ENCODE measurements around the gene LGALS16.
"Not testable (repeated sequence)": the region's sequence is repeated elsewhere in the genome, so short reads cannot be mapped to it uniquely, and the experiment has no call there.

The LGALS16 gene, protein sequence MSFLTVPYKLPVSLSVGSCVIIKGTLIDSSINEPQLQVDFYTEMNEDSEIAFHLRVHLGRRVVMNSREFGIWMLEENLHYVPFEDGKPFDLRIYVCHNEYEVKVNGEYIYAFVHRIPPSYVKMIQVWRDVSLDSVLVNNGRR

DNA sequence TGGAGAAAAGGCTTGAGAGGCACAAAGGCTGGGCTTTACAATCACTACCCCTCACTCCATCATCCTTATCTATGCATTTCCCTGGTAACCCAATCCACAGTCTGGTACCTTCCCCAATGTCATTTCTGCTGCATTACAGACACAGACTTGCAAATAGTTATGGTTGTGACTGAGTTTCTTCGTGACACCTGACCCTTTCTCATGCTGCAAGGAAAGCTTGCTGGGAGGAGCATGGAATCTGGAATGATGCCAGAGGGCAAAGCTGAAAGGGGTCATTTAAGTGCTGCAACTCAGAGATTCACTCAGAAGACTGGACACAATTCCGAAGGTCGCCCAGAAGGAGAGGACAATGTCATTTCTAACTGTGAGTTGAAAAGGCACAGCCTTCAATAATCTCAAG lies at the start of gene LGALS16:
Gene LGALS16 (plus strand): TSS at position 301 of the 400 bp plus-strand sequence. CDS start 49 bp downstream, at position 350.
- no peak for DNase-seq (ENCODE audit: low spot score)

DNA sequence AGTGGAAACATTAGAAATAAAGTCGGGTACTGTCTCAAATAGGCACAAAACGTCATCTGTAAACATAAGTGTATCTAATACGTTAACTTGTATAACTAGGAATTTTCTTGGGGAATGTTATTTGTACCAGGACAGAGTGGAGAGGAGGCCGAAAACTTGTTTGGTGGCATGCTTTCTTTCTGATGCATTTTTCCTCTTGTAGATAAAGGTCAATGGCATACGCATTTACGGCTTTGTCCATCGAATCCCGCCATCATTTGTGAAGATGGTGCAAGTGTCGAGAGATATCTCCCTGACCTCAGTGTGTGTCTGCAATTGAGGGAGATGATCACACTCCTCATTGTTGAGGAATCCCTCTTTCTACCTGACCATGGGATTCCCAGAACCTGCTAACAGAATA lies 48.7 kb upstream of the LGALS16 start:
- no peak for DNase-seq (ENCODE audit: low spot score)

DNA sequence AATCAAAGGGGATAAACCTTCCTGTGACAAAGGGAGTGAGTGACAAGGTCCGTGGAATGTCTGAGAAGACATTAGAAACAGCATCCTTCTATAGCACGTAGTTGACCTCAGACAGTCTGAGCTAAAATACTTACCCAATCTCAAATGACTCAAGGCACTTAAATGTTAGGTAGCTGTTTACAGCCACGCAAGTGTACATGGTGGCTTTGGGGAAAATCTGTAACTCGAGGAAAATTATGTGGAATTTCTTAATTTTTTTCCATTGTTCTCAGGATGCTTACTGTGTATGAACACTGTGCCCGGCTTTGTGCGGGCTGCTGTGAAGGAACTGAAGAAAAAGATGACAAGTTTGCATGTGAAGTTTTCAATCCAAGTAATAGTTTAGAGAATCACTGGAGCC lies 48.2 kb upstream of the LGALS16 start:
- no peak for DNase-seq (ENCODE audit: low spot score)

DNA sequence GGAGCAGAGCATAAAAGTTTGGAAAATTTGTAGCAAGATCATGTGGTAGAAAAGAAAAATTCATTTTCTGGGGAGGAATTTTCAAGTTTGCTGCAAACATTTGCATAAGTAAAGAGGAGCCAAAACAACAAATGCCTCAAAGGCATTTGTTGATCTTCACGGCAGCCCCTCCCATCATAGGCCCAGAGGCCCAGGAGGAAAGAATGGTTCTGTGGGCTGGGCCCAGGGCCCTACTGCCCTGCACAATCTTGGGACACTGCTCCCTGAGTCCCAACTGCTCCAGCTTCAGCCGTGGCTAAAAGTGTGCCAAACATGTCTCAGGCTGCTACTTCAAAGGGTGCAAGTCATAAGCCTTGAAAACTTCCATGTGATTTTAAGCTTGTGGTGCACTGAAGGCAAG lies 42.1 kb upstream of the LGALS16 start:
- DNase-seq (ENCODE audit: low spot score): no peak

DNA sequence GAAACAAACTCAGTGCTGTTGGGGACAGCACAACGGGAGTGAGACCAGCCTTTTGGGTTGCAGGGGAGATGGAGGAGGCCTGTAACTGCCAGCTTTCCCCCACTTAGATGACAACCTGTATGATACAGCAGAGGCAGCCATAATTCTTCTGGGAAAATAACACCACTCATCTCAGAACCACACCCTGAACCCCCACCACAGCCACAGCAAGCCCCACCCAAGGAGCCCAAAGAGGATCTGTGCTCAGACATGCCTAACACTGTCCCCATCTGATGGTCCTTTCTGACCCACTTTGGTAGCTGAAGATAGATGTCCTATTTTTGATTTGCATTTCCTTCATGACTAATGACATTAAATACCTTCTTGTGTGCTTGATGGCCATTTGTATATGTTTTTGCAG lies 38.0 kb upstream of the LGALS16 start:
- DNase-seq (ENCODE audit: low spot score): no peak

DNA sequence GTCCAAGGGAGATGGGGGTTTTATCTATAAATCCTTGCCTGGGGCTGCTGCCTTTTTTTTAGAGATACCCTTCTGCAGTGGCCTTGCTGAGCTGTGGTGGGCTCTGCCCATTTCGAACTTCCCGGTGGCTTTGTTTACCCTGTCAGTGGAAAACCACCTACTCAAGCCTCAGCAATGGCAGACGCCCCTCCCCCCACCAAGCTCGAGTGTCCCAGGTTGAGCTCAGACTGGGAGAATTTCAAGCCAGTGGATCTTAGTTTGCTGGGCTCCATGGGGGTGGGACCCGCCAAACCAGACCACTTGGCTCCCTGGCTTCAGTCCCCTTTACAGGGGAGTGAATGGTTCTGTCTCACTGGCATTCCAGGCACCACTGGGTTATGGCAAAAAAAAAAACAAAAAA lies 31.8 kb upstream of the LGALS16 start:
- no peak for DNase-seq (ENCODE audit: low spot score)

DNA sequence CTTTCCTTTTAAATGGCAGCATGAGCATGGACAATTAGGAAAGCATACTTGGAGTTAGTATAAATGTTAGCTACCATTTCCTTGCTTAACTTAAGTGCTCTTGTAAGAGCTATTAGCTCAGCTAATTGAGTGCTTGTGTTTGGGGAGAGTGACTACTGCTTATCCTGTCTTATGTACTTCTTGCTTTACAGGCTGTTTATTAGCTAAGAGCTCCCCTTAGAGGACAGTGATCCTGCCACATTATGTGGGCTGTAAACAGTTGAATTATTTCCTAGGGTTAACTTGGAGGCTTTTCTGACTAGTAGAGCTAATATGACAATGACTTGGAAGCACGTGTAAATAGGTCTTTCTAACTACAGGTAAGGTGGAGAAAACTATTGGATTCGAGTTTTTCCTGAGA lies 28.1 kb upstream of the LGALS16 start:
- not testable (repeated sequence) for DNase-seq (ENCODE audit: low spot score)

DNA sequence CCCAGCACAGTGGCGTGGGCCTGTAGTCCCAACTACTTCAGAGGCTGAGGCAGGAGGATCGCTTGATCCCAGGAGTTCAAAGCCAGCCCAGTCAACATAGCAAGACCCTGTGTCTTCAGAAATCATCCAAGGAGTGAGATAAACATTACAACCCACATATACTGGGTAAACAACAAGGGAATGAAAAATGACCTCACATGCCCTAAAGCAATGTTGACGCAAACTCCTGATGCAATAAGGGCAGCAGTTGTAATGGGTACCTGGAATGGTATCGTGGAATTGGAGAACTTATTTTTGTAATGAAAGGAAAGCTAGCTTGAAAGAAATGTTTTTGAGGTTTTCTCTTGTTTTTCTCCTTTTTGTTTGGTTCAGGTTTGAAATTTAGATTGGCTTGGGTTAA lies 24.5 kb upstream of the LGALS16 start:
- no peak for DNase-seq (ENCODE audit: low spot score)

DNA sequence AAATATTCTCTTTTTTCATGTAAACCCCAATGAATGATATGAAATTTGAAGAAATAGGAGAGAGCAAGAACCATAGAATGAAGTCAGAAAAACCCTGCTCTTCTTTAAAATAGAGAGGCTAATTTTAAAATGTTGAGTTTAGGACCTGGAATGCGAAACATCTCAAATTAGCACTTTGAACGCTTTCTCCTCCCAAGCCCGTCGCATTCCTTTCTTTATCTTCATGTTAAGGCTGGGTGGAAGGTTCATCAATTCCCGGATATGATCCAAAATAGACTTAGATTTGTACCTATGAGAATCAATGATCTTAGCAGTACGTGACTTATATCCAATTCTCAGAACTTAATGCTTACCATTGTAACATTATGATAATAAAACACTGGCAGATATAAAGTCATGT lies 24.1 kb upstream of the LGALS16 start:
- no peak for DNase-seq (ENCODE audit: low spot score)

DNA sequence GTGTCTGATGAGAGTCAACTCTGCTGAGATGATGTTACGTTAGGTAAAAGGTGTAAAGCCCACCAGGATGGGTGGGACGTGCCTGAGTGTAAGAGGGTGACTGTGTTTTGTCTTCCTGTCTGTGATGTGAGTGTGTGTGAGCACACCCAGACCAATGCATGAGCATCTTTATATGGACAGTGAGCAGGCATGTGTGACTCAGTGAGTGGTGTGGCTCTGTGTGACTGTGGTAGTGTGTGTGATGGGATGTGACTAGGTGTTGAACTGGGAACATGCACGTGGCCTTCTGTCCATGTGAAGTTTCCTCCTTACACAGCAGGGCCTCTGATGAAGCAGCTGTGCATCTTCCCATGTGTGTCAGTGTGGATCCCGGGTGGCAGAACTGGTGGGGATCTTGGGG lies 17.8 kb upstream of the LGALS16 start:
- no peak for DNase-seq (ENCODE audit: low spot score)

DNA sequence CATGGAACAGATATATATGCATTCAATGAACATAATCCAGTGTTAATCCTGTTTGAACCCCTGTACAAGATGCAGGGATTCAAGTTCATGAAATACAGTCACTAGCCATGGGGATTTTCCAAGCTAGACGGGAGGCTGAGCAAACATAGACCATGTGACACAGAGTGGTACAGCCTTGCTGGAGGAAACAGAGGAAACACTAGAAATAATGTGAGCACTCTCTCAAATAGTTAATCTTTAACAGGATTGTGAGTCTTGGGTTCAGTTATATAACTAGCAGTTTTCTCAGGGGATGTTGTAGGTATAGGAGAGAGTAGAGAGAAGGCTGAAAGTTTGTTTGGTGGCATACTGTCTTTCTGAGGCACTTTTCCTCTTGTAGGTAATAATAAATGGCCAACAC lies 13.9 kb upstream of the LGALS16 start:
- no peak for DNase-seq (ENCODE audit: low spot score)

DNA sequence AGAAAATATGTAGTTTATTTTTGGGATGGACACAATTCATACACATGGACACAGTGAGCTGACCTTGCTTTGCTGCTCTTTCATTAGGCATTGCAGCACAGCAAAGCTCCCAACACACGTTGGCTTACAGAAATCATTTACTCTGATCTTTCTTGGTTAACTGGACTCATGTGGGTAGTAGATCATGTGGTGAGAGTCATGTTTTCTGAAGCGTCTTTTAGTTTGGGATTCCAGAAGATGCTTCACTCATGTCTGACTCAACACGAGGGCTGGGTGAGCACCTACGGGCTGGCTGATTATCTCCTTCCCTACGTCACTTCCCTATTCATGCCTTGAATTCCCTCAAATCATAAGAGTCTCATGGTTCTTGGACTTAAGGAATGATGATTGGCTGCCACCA lies 12.1 kb upstream of the LGALS16 start:
- DNase-seq (ENCODE audit: low spot score): no peak

DNA sequence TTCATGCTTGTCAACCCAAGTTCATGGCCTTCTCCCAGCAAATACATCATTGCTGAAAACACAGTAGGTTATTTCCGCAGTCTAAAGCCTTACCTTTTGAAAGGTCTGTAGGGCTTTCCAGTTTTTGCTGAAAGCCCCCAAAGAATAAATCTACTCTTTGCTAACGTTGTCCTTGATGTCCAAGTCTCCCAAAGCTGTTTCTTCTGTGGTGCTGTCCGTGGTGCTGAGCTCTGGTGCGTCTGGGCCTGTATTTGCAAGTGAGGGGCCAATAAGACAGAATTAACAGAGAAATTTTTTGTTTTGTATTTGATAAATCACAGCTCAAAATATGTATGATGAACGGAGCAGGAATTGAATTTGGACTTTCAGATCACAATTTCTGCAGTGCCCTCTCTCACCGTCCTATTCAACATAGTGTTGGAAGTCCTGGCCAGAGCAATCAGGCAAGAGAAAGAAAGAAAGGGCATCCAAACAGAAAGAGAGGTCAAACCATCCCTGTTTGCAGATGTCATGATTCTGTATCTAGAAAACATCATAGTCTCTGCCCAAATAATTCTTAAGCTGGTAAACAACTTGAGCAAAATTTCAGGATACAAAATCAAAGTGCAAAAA lies 9.8 kb upstream of the LGALS16 start:
- no peak for DNase-seq (ENCODE audit: low spot score)

DNA sequence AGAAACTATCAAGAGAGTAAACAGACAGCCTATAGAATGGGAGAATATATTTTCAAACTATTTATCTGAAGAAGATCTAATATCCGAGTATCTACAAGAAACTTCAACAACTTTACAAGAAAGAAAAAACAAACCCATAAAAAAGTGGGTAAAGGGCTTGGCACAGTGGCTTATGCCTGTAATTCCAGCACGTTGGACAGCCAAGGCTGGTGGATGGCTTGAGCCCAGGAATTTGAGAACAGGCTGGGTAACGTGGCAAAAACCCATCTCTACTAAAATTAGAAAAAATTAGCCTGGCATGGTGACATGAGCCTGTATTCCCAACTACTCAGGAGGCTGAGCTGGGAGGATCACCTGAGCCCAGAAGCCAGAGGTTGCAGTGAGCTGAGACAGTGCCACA lies 7.8 kb upstream of the LGALS16 start:
- DNase-seq (ENCODE audit: low spot score): no peak

DNA sequence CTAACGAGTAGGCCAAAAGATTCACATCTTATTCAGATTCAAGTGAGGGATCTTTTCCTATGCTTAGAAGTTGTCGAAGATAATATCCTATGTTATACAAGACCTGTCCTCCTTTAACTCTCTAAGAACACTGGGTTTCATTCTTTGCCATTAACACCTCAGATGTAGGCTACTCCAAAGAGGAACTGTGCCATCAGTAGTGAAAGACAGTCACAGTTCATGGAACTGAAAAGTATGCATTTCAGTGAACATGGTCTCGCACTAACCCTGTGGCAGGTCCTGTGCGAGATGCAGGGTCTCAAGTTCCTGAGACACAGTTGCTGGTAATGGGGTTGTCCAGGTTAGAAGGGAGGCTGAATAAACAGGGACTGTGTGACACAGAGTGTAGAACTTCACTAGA lies 4.1 kb downstream of the LGALS16 start:
- no peak for DNase-seq (ENCODE audit: low spot score)

DNA sequence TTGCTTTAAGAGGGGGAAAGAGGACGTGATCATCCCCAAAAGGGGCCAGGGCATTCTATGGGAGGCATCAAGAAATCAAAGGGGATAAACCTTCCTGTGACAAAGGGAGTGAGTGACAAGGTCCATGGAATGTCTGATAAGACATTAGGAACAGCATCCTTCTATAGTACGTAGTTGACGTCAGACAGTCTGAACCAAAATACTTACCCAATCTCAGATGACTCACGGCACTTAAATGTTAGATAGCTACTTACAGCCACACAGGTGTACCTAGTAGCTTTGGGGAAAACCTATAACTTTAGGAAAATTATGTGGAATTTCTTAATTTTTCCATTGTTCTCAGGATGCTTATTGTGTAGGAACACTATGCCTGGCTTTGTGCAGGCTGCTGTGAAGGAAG lies 4.9 kb downstream of the LGALS16 start:
- DNase-seq (ENCODE audit: low spot score): no peak

DNA sequence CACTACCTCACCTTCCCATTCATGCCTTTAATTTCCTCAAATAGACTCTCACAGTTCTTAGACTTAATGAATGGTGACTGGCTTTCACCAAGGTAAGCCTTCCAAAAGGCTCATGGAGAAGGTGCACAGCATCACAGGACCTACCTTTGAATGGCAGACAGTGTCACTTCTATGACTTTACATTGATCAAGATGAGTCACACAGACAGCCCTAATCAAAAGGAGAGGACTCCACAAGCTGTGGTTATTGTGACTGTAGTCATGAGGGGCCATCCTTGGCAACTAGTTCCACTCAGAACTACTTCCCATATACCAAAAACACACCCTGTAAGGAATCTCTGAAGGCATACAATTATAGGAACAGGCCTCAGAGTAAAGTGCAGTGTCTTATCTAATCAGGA lies 5.9 kb downstream of the LGALS16 start:
- DNase-seq (ENCODE audit: low spot score): no peak

DNA sequence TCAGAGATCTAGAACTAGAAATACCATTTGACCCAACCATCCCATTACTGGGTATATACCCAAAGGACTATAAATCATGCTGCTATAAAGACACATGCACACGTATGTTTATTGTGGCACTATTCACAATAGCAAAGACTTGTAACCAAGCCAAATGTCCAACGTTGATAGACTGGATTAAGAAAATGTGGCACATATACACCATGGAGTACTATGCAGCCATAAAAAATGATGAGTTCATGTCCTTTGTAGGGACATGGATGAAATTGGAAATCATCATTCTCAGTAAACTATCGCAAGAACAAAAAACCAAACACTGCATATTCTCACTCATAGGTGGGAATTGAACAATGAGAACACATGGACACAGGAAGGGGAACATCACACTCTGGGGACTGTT lies 14.1 kb downstream of the LGALS16 start:
- DNase-seq (ENCODE audit: low spot score): not testable (repeated sequence)

DNA sequence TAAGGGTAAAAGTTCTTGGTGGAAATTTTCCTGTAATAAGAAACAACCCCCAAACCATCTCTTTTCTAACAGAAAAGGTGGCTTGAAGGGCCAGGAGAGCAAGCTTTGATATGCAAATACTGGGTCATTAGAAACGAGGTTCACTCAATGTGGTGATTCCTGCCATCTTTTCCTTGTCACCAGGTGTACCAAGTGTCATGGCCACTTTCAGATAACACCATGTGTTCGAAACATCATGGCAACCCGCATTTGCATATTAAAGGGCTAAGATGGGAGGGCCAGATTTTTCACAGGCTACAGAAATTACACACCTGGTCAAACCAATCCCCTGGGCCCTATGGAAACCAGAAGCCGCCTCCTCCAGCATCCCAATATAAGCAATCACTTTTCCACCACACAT lies 15.3 kb downstream of the LGALS16 start:
- DNase-seq (ENCODE audit: low spot score): no peak

DNA sequence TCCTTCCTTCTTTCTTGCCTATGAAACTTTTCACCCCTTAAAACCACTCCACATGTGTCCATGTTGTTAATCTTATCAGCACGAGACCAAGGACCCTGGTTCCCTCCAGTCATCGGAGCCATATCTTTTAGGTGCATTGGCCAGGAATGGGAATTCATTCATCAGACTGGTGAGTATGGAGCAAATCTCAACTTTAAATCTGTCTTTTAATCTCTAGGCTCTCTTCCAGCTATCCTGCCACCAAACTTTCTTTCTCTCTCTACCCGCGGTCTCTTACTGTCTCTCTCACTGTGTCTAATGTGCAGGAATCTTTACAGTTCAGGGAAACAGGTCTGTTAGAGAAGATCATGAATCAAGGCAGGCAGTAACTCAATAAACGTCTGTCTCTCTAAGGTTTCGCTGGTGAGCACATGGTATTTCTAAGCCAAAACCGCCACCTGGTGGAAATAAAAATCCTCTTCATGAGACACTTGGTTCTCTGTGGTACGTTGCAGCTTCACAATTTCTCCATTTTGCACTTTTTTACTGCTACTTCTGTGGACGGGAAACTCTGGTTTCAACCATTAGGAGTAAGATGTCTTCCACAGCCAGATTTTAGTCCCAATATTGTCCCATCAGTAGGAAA lies 16.1 kb downstream of the LGALS16 start:
- DNase-seq (ENCODE audit: low spot score): peak; percentile 66

DNA sequence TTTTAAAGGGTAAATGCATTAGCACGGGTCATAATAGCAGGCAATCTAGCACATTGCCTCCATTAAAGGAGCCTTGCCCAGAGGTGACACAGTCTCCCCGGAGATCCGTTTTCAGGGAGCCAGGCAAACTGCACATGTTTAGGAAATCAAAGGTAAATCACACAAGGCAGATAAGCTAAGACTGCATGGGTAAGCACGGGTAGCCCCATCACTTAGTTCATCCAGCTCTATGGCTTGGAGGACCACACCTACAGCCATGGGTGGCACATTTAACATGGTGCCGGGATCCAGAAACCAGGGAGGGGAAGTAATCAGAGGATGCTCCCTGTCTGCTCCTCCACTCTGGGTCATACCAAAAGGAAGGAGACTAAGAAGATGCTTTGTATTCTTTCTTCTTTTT lies 16.8 kb downstream of the LGALS16 start:
- DNase-seq (ENCODE audit: low spot score): no peak

DNA sequence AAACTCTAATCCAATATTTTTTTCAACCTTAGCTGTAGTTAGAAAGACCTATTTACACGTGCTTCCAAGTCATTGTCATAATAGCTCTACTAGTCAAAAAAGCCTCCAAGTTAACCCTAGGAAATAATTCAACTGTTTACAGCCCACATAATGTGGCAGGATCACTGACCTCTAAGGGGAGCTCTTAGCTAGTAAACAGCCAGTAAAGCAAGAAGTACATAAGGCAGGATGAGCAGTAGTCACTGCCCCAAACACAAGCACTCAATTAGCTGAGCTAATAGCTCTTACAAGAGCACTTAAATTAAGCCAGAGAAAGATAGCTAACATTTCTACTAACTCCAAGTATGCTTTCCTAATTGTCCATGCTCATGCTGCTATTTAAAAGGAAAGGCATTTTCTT lies 18.1 kb downstream of the LGALS16 start:
- DNase-seq (ENCODE audit: low spot score): not testable (repeated sequence)

DNA sequence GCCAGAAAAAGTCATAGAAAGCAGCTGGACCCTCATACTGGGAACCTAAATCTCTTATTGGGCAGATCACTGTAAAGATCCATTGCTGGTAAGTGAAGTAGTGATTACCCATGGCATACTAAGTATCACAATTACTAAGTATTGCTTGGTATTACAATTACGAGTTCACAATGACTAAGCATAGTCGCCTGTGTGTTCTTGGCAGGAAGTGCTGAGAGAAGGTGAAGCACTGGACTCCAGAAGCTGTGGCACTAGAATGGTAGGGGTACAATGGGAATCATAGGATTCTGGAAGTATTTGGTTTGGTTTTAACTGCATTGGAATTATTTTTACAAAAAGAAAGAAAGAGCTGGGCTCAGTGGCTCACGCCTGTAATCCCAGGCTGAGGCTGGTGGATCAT lies 20.3 kb downstream of the LGALS16 start:
- DNase-seq (ENCODE audit: low spot score): no peak
